ENCODE measurements around the gene GRM7.

Gene GRM7

GRCh38 chr3:6971933-6972332, 111.0 kb downstream of the GRM7 start:
- DNase-seq (ENCODE audit: low read depth): no peak

GRCh38 chr3:6985848-6986247, 124.9 kb downstream of the GRM7 start:
- DNase-seq (ENCODE audit: low read depth): no peak

GRCh38 chr3:6989608-6990291, 128.8 kb downstream of the GRM7 start:
- no peak for DNase-seq (ENCODE audit: low read depth)

GRCh38 chr3:6994081-6994668, 133.3 kb downstream of the GRM7 start:
- no peak for DNase-seq (ENCODE audit: low read depth)

- DNase-seq (ENCODE audit: low read depth): no peak
Observed at GRCh38 chr3:7000501-7000900, 139.6 kb downstream of the GRM7 start.

- DNase-seq (ENCODE audit: low read depth): no peak
Observed at GRCh38 chr3:7001370-7001769, 140.5 kb downstream of the GRM7 start.

- DNase-seq (ENCODE audit: low read depth): no peak
Observed at GRCh38 chr3:7015683-7016440, 154.9 kb downstream of the GRM7 start.

- no peak for DNase-seq (ENCODE audit: low read depth)
Observed at GRCh38 chr3:7025581-7026300, 164.8 kb downstream of the GRM7 start.

GRCh38 chr3:7029562-7029961, 168.6 kb downstream of the GRM7 start:
- DNase-seq (ENCODE audit: low read depth): no peak

- no peak for DNase-seq (ENCODE audit: low read depth)
Observed at GRCh38 chr3:7038394-7038793, 177.5 kb downstream of the GRM7 start.

GRCh38 chr3:7062714-7063113, 201.8 kb downstream of the GRM7 start:
- DNase-seq (ENCODE audit: low read depth): no peak

- no peak for DNase-seq (ENCODE audit: low read depth)
Observed at GRCh38 chr3:7070461-7070860, 209.5 kb downstream of the GRM7 start.

GRCh38 chr3:7074217-7074616, 213.3 kb downstream of the GRM7 start:
- DNase-seq (ENCODE audit: low read depth): no peak

GRCh38 chr3:7075117-7075516, 214.2 kb downstream of the GRM7 start:
- DNase-seq (ENCODE audit: low read depth): no peak

- no peak for DNase-seq (ENCODE audit: low read depth)
Observed at GRCh38 chr3:7075901-7076300, 215.0 kb downstream of the GRM7 start.

GRCh38 chr3:7082244-7082643, 221.3 kb downstream of the GRM7 start:
- DNase-seq (ENCODE audit: low read depth): no peak

GRCh38 chr3:7086417-7086816, 225.5 kb downstream of the GRM7 start:
- DNase-seq (ENCODE audit: low read depth): no peak

- DNase-seq (ENCODE audit: low read depth): no peak
Observed at GRCh38 chr3:7095116-7095515, 234.2 kb downstream of the GRM7 start.

- no peak for DNase-seq (ENCODE audit: low read depth)
Observed at GRCh38 chr3:7100136-7100535, 239.2 kb downstream of the GRM7 start.

GRCh38 chr3:7106635-7107034, 245.7 kb downstream of the GRM7 start:
- DNase-seq (ENCODE audit: low read depth): no peak

GRCh38 chr3:7112523-7113056, 251.7 kb downstream of the GRM7 start:
- no peak for DNase-seq (ENCODE audit: low read depth)

GRCh38 chr3:7144697-7145308, 283.9 kb downstream of the GRM7 start:
- no peak for DNase-seq (ENCODE audit: low read depth)
